Choroid plexus epithelial cell (primary cell): ENCODE measurements around the gene COQ10B.

ENCODE experiments used
- DNase-seq: peaks from one replicate; pipeline ENCODE4 v3.0.0-alpha.2; 2010; ENCODE audit warnings: low read depth
- H3K4me3 ChIP-seq: 2 replicates; pipeline ENCODE4 v1.5.1; 2011; ENCODE audit warnings: low read depth, mild to moderate bottlenecking, control low read depth, low read length, moderate library complexity
- CTCF ChIP-seq: conservative IDR thresholded peaks from 2 replicates; pipeline ENCODE4 v1.5.1; 2011; ENCODE audit warnings: low read depth, mild to moderate bottlenecking, control low read depth, inconsistent platforms, low read length, moderate library complexity

The COQ10B gene

GRCh38 chr2:197453123-197453913 is at the start of gene COQ10B:
Gene COQ10B (plus strand): TSS chr2:197453552. CDS start chr2:197453561, 9 bp downstream.
- peak; percentile 100 for DNase-seq
- TF ChIP-seq CTCF, result peak; percentile 54
- peak within 1 kb of the TSS; percentile 80 for H3K4me3 ChIP-seq

GRCh38 chr2:197405582-197405981 is 47.8 kb upstream of the COQ10B start:
- DNase-seq, result no peak
- no peak for TF ChIP-seq CTCF
- H3K4me3 ChIP-seq, result no peak overlapping the region

GRCh38 chr2:197414039-197414438 is 39.3 kb upstream of the COQ10B start:
- no peak overlapping the region for H3K4me3 ChIP-seq
- no peak for DNase-seq
- no peak for TF ChIP-seq CTCF

GRCh38 chr2:197414515-197414914 is 38.8 kb upstream of the COQ10B start:
- DNase-seq, result peak; percentile 33
- TF ChIP-seq CTCF, result no peak

GRCh38 chr2:197416268-197416667 is 37.1 kb upstream of the COQ10B start:
- no peak overlapping the region for H3K4me3 ChIP-seq
- DNase-seq, result no peak
- TF ChIP-seq CTCF, result no peak

More at GRCh38 chr2:197414515-197414914, 38.8 kb upstream of the COQ10B start:
- no peak overlapping the region for H3K4me3 ChIP-seq

- DNase-seq, result no peak
- no peak overlapping the region for H3K4me3 ChIP-seq
- TF ChIP-seq CTCF, result no peak
Observed at GRCh38 chr2:197419438-197419837, 33.9 kb upstream of the COQ10B start.

GRCh38 chr2:197423307-197423706 is 30.0 kb upstream of the COQ10B start:
- H3K4me3 ChIP-seq, result no peak overlapping the region
- no peak for DNase-seq
- no peak for TF ChIP-seq CTCF
